NCI-H1436 (cell line): ENCODE data around the gene TRMT6.

Source experiments
- DNase-seq: peaks from one replicate; lab custom pipeline; 2025; lab: John Stamatoyannopoulos, UW

TRMT6 gene

GRCh38 chr20:5947276-5947675 is 3.1 kb downstream of the TRMT6 start:
- no peak for DNase-seq

DNA sequence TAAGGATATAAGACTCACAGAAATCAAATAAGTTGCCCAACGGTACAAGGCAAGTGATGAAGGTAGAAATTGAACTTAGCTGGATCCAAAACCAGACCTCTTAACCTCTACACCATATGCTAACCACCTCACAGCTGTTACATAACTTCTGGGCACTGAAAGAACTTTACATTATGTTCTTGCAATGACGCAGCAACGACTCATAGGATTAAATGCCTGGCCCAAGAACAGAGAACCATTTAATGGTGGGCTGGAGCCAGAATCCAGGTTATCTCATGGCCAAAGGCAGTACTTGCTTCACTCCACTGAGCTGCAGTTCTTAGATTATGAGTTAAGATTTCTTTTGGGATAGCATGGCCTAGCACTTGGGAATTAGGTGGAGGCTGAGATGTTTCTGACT is 4.4 kb downstream of the TRMT6 start:
- no peak for DNase-seq

DNA sequence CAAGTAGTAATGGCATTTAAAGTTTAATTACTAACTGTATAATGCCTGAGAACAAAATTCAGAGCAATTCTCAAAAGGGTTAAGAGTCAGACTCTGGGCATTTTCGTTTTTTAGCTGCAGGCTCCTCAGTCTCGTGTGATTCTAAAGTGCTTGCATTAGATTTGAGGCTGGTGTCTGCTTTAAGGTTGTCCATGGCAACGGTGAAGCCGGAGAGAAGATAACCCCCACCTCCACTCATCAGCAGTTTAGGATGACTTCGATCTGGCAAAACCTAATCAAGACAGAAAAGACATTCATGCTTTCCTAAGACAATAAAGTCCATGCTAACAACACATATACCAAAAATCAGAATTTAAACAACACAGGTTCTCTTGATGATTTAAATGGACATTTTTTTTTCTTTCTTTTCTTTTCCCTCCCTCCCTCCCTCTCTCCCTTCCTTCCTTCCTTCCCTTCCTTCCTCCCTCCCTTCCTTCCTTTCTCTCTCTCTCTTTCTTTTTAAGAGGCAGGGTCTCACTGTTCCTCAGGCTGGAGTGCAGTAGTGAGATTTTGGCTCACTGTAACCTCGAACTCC is 11.8 kb downstream of the TRMT6 start:
- no peak for DNase-seq

GRCh38 chr20:5936238-5936637 is 14.1 kb downstream of the TRMT6 start:
- DNase-seq = no peak

- no peak for DNase-seq
Observed at GRCh38 chr20:5935384-5935783, 14.9 kb downstream of the TRMT6 start.

- DNase-seq = peak; percentile 33
Observed at GRCh38 chr20:5933802-5934436, 16.4 kb downstream of the TRMT6 start.

DNA sequence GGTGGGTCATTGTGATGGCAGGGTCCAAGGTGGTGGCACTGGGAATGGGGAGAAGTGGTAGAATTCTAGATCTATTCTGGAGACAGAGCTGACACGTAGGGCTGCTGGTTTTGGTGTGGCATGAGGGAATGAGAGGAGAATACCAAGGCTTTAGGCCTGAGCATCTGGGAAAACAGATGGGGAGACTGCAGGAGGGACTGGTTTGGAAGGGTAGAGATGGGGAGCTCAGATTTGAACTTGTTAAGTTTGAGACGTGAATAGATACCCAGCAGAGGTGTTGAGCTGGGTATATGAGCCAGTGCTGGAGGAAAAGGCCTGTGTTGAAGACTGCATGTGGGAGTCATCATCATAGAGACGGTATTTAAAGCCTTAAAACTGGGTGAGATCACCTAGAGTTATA is 17.5 kb downstream of the TRMT6 start:
- no peak for DNase-seq

GRCh38 chr20:5931411-5931810 is 18.9 kb downstream of the TRMT6 start:
- no peak for DNase-seq

DNA sequence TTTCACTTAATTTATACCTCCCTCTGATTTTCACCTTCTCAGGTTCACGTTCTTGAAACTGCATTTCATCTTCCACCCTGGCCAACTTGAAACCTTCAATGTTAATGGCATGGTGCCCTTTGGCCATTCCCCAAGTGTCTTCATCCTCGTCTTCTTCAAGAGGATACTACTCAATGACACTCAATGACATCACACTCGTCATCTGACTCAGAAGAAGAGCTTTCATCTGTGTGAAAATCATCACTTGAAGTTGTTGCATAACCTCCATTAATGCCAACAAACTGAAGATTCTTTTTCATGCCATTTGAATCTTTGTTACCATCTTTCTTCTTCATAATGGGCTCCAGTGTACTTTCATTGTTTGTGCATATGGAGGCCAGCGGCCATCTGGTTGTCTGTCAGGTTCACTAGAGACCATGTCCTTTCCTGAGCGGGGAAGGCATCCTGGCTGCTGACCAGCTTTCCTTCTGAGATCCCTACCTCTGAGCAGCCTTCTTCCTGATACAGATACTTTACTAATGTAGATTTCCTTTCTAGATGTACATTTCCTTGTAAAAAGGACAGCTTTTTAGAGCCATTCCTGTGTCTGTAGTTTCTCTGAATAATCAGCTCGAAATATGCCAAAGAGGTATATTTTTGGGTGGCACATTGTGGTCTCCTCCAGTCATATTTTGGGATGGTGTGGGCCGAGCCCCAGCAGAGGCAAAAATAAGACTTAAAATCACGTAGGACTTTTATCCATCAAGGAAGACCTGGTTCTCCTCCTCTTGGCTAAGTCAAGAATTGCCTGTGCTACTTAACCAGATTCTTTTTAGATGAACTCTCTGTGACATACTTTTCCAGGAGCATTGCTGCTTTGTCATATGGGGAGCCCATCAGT is 21.3 kb downstream of the TRMT6 start:
- DNase-seq = no peak

DNA sequence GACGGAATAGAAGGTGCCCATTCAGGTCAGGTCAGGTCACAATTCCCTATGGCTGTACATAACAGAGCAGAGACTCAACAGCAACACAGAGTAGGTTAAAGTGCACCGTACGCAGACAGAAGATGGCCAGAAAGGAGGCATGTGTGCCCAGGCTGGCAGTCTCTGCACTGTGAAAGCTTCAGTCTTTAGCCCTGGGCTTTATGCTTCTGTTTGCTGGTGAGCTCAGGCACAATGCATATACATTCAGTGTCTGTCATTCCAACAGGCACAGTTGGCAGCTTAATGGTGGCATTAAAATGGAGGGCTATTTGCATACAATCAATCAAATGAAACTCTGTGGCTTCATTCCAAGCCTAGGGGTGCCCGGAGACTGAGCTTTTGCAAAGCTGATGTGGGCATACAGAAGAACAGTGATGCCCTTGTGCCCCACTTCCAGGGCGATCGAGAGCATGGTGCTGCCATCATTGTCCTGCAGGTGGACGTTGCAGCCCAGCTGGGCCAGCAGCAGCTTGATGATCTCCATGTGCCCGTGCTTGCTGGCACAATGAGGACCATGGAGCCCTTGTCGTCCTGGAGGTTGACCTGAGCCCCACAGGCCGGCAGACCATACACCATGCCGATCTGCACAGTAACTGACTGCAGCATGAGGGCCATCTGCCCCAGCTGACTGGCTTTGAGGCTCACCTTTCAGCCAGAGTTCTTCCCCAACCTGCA is 22.4 kb downstream of the TRMT6 start:
- DNase-seq = no peak

DNA sequence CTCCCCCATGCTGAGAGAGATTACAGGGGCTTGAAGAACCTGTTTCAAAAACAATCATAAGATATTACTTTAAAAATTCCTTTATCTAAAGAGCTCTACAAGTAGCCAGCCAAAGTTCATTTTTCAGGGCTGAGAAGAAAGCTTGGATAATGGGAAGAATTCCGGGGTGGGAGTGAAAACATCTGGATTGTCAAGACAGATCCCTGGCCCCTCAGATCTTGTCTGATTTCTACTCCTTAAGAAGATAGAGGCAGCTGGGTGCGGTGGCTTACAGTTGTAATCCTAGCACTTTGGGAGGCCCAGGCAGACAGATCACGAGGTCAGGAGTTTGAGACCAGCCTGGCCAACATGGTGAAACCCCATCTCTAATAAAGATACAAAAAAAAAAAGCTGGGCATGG is 24.8 kb downstream of the TRMT6 start:
- DNase-seq = no peak

GRCh38 chr20:5923493-5923892 is 26.8 kb downstream of the TRMT6 start:
- DNase-seq = no peak

- no peak for DNase-seq
Observed at GRCh38 chr20:5920581-5920980, 29.8 kb downstream of the TRMT6 start.

DNA sequence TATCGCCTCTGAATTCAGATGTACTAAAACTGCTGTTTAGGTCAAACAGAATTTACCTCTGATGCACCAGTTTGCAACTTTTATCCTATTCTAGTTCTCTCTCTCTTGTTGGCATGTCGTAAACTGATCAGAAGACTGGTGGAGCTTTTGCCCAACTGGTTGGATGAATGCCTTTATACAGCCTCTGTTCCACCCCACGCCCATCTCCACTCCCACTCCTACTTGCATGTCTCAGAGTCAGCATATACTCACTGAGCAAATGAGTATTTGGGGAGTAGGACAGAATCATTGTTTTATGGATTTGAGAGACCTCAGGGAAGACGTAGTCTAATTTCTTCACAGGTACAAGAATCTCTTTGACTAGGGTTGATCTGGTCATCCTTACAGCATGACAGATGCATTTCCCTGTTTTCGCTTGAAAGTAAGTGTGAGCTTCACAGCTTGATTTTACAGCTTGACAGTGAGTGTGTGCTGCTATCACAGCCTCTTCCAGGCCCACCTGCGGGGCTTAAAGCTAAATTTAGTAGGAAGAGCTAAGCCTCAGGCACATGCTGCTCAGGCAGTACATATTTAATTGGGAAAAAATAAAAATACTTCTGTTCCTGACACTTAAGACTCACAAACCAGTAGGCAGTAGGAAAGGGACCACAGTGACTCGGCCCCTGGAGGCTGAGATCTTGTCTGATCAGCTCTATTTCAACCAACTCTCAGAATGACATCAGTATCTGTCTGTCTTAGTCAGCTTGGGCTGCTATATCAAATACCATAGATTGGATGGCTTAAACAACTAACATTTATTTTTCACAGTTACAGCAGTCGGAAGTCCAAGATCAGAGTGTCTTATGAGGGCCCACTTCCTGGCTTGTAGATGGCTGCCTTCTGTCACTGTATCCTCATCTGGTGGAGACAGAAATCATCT is 30.4 kb downstream of the TRMT6 start:
- no peak for DNase-seq

- no peak for DNase-seq
Observed at GRCh38 chr20:5918856-5919625, 31.3 kb downstream of the TRMT6 start.

GRCh38 chr20:5914859-5915258 is 35.5 kb downstream of the TRMT6 start:
- DNase-seq = no peak

- no peak for DNase-seq
Observed at GRCh38 chr20:5913166-5913565, 37.2 kb downstream of the TRMT6 start.

DNA sequence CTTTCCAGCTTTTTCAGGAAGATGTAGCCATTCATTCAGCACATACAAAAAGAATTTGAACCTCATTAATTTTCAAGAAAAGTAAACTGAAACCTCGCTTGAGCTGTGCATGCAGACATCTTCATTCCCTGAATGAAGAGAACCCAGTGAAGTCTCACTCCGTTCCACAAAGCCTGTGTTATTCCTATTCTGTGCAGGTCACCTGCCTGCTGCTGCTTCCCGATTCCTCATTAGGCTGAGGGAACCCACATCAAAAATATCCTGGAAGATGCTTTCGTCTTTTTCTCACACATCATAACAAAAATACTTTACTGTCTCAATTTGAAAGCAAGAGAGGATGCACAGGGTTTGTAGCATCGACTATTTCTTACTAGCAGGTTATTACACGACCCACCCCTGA is 40.1 kb downstream of the TRMT6 start:
- DNase-seq = no peak

GRCh38 chr20:5908981-5909380 is 41.4 kb downstream of the TRMT6 start:
- no peak for DNase-seq

DNA sequence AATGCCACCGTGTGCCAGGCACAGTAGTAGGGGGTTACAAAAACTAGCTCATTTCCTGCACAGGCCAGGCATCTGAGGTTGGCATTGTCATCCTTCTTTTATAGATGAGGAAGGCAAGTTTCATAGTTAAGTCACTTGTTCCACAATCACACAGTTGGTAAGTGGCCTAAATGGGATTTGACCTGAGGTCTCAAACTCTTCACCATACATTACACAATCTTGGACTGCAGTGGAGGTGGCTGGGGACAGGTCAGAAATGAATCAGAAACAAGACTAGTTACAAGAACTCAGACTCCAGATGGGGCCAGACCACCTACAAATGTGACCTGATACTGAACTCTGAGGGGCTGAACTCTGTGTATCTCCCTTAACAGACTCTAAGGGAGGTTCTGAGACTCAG is 49.4 kb downstream of the TRMT6 start:
- DNase-seq = no peak

DNA sequence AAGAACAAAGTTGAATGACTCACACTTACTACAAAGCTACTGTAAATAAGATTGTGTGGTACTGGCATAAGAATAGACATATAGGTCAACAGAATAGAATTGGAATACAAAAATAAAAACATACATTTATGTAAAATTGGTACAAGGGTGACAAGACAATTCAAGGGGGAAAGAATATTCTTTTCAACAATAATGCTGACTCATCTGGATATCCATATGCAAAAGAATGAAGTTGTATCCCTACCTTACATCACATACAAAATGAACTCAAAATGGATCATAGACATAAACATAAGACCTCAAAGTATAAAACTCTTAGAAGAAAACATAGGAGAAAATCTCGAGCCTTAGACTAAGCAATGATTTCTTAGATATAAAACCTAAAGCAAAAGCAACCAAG is 50.9 kb downstream of the TRMT6 start:
- DNase-seq = no peak
